ENCODE results near the gene INPP5F.

Gene INPP5F

DNA sequence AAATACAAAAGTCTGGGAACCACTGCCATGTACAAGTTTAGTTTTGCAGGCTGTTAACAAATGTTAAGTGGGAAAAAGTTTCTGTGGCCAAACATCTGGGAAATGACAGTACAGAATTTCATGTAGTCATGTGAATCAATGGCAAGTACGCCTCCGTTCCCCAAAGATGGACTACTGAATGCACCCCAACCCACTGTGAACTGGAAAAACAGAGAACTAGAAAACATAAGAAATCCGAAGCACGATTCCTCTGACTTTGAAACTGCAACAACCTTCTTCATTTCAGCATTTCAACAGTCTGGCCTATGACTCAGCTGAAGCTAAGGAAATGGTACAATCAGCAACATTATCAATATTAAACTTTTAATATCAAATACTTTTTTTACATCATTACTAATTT lies 105.0 kb downstream of the INPP5F start:
- no peaks in the 10 kb centered on the region for H3K9me3 ChIP-seq (ENCODE audit: insufficient read depth, low read length)
- H3K27ac ChIP-seq (ENCODE audit: low read depth, low read length): no peak overlapping the region
- H3K9me2 ChIP-seq (replicated peaks; ENCODE audit: insufficient read depth, low read length): no peaks in the 10 kb centered on the region
- H3K9ac ChIP-seq (ENCODE audit: low read length): no peak overlapping the region
- peaks cover 5% of the 10 kb centered on the region for H3F3A ChIP-seq (ENCODE audit: insufficient read depth)
- no peaks in the 10 kb centered on the region for H3K79me2 ChIP-seq (ENCODE audit: insufficient read depth, low read length)
- H3K27me3 ChIP-seq (ENCODE audit: low read length): no peaks in the 10 kb centered on the region
- H3K36me3 ChIP-seq (ENCODE audit: low read length): peaks cover 54% of the 10 kb centered on the region
- no peak overlapping the region for H3K4me2 ChIP-seq (ENCODE audit: low read depth, low read length, poor library complexity, severe bottlenecking)
- no peak overlapping the region for H2AFZ ChIP-seq (ENCODE audit: low read depth, low read length, severe bottlenecking)
- H3K4me3 ChIP-seq (ENCODE audit: insufficient read depth, low read length, poor library complexity, severe bottlenecking): no peak overlapping the region
- H4K20me1 ChIP-seq (ENCODE audit: low read depth, low read length): no peaks in the 10 kb centered on the region
- TF ChIP-seq, protein P1, sequence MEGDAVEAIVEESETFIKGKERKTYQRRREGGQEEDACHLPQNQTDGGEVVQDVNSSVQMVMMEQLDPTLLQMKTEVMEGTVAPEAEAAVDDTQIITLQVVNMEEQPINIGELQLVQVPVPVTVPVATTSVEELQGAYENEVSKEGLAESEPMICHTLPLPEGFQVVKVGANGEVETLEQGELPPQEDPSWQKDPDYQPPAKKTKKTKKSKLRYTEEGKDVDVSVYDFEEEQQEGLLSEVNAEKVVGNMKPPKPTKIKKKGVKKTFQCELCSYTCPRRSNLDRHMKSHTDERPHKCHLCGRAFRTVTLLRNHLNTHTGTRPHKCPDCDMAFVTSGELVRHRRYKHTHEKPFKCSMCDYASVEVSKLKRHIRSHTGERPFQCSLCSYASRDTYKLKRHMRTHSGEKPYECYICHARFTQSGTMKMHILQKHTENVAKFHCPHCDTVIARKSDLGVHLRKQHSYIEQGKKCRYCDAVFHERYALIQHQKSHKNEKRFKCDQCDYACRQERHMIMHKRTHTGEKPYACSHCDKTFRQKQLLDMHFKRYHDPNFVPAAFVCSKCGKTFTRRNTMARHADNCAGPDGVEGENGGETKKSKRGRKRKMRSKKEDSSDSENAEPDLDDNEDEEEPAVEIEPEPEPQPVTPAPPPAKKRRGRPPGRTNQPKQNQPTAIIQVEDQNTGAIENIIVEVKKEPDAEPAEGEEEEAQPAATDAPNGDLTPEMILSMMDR (IDR thresholded peaks at IDR 0.05; ENCODE audit: insufficient read depth, low read length, poor library complexity, severe bottlenecking): no peak
- no peak for TF ChIP-seq EZH2phosphoT487 (conservative IDR thresholded peaks at IDR 0.05; ENCODE audit: low read length)

DNA sequence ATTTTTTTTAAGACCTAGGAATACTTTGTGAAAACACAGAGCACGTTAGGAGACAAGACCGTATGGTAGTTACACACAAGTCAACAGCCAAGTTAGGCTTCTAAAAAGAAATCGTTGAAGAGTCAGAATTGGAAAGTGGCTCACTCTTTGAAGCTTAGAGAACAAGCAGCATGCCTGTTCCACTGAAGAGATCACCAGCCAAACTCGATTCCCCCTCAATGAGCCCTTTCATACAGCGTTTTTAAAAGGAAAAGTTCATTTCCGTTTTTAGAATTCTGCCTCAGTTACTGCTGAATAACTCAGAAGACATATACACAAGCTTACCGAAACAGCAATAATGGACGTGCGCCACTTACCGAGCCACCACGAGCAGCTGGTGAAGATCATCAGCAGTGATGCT lies 105.8 kb downstream of the INPP5F start:
- Histone ChIP-seq H3K79me2 (ENCODE audit: insufficient read depth, low read length) (no peaks in the 10 kb centered on the region), H3K27me3 (ENCODE audit: low read length) (no peaks in the 10 kb centered on the region), H3K36me3 (ENCODE audit: low read length) (peaks cover 54% of the 10 kb centered on the region), H3K4me3 (ENCODE audit: insufficient read depth, low read length, poor library complexity, severe bottlenecking) (no peak overlapping the region), H3K9me3 (ENCODE audit: insufficient read depth, low read length) (no peaks in the 10 kb centered on the region), H3F3A (ENCODE audit: insufficient read depth) (peaks cover 5% of the 10 kb centered on the region), H3K4me2 (ENCODE audit: low read depth, low read length, poor library complexity, severe bottlenecking) (no peak overlapping the region), H3K9me2 (replicated peaks; ENCODE audit: insufficient read depth, low read length) (no peaks in the 10 kb centered on the region), H3K9ac (ENCODE audit: low read length) (no peak overlapping the region), H4K20me1 (ENCODE audit: low read depth, low read length) (no peaks in the 10 kb centered on the region), H2AFZ (ENCODE audit: low read depth, low read length, severe bottlenecking) (no peak overlapping the region), H3K27ac (ENCODE audit: low read depth, low read length) (no peak overlapping the region)
- TF ChIP-seq, protein P1 (IDR thresholded peaks at IDR 0.05; ENCODE audit: insufficient read depth, low read length, poor library complexity, severe bottlenecking): no peak
- no peak for TF ChIP-seq EZH2phosphoT487 (conservative IDR thresholded peaks at IDR 0.05; ENCODE audit: low read length)

DNA sequence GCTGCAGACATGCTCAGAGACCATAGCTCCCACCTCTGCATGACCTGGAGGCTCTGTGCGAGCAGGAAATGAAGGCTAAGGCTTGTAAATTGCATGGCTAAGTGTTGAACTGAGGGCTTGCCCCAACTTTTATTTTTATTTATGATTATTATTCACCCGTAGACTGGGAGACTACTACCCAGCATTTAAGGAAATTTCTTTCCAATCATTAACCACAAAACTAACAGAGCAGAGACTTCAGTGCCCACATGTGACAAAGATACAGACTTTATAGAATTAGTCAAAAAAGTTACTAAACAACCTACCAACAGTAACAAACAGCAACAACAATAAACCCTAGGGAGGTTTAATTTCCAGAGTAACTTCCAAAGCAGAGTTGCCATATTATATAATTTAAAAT lies 107.1 kb downstream of the INPP5F start:
- H3K27me3 ChIP-seq (ENCODE audit: low read length): no peaks in the 10 kb centered on the region
- no peaks in the 10 kb centered on the region for H4K20me1 ChIP-seq (ENCODE audit: low read depth, low read length)
- no peak overlapping the region for H3K4me3 ChIP-seq (ENCODE audit: insufficient read depth, low read length, poor library complexity, severe bottlenecking)
- H3K36me3 ChIP-seq (ENCODE audit: low read length): peaks cover 57% of the 10 kb centered on the region
- no peak overlapping the region for H2AFZ ChIP-seq (ENCODE audit: low read depth, low read length, severe bottlenecking)
- no peak overlapping the region for H3K4me2 ChIP-seq (ENCODE audit: low read depth, low read length, poor library complexity, severe bottlenecking)
- H3K9me3 ChIP-seq (ENCODE audit: insufficient read depth, low read length): no peaks in the 10 kb centered on the region
- peaks cover 5% of the 10 kb centered on the region for H3F3A ChIP-seq (ENCODE audit: insufficient read depth)
- no peaks in the 10 kb centered on the region for H3K79me2 ChIP-seq (ENCODE audit: insufficient read depth, low read length)
- TF ChIP-seq, protein P1 (IDR thresholded peaks at IDR 0.05; ENCODE audit: insufficient read depth, low read length, poor library complexity, severe bottlenecking): no peak
- TF ChIP-seq EZH2phosphoT487 (conservative IDR thresholded peaks at IDR 0.05; ENCODE audit: low read length): no peak
- H3K9ac ChIP-seq (ENCODE audit: low read length): no peak overlapping the region
- no peaks in the 10 kb centered on the region for H3K9me2 ChIP-seq (replicated peaks; ENCODE audit: insufficient read depth, low read length)
- no peak overlapping the region for H3K27ac ChIP-seq (ENCODE audit: low read depth, low read length)

Data from SU-DHL-6 (cell line).